ENCODE results near the gene ABHD12.

Gene ABHD12

GRCh38 chr20:25289886-25290597, 100.6 kb downstream of the ABHD12 start:
- no peak for DNase-seq (ENCODE audit: low spot score)

GRCh38 chr20:25288291-25289181, 102.1 kb downstream of the ABHD12 start:
- no peak for DNase-seq (ENCODE audit: low spot score)

GRCh38 chr20:25287631-25288290, 102.9 kb downstream of the ABHD12 start:
- no peak for DNase-seq (ENCODE audit: low spot score)

GRCh38 chr20:25286917-25287316, 103.7 kb downstream of the ABHD12 start:
- no peak for DNase-seq (ENCODE audit: low spot score)

- DNase-seq (ENCODE audit: low spot score) = no peak
These were observed 104.5 kb downstream of the ABHD12 start for GRCh38 chr20:25285856-25286798.

- no peak for DNase-seq (ENCODE audit: low spot score)
These were observed 105.5 kb downstream of the ABHD12 start for GRCh38 chr20:25285091-25285647.

GRCh38 chr20:25284131-25284601, 106.5 kb downstream of the ABHD12 start:
- no peak for DNase-seq (ENCODE audit: low spot score)

- DNase-seq (ENCODE audit: low spot score) = no peak
These were observed 107.2 kb downstream of the ABHD12 start for GRCh38 chr20:25283221-25283951.

- no peak for DNase-seq (ENCODE audit: low spot score)
These were observed 107.8 kb downstream of the ABHD12 start for GRCh38 chr20:25282796-25283195.

- DNase-seq (ENCODE audit: low spot score) = no peak
These were observed 108.4 kb downstream of the ABHD12 start for GRCh38 chr20:25282034-25282781.

GRCh38 chr20:25281541-25281991, 109.1 kb downstream of the ABHD12 start:
- no peak for DNase-seq (ENCODE audit: low spot score)

- DNase-seq (ENCODE audit: low spot score) = no peak
These were observed 109.8 kb downstream of the ABHD12 start for GRCh38 chr20:25280574-25281535.

- no peak for DNase-seq (ENCODE audit: low spot score)
These were observed 110.5 kb downstream of the ABHD12 start for GRCh38 chr20:25280051-25280573.

- no peak for DNase-seq (ENCODE audit: low spot score)
These were observed 111.2 kb downstream of the ABHD12 start for GRCh38 chr20:25279403-25279802.

- DNase-seq (ENCODE audit: low spot score) = no peak
These were observed 111.8 kb downstream of the ABHD12 start for GRCh38 chr20:25278636-25279361.

GRCh38 chr20:25277941-25278521, 112.6 kb downstream of the ABHD12 start:
- no peak for DNase-seq (ENCODE audit: low spot score)

All from iPS-NIHi11 (cell line).